Lung (tissue), 12 donors: ENCODE data around the gene ARG2. TPM values are rescaled to one million over a fixed set of nuclear protein-coding genes. Genes with fewer than 3 reads are reported as not detected.
A peak's percentile ranks its signal among the peaks of the same experiment; 100 is the strongest.

Experiments used
- ATAC-seq: fragments of 200-7000 bp; cut with Tn5 transposase; one replicate; pipeline ENCODE4 v1.9.1; 2020; ENCODE audit warnings: moderate number of reproducible peaks; ENCODE audit not compliant: insufficient read depth, low FRiP score
- DNase-seq, 3 donors: peaks; one replicate each; pipeline ENCODE4 v3.0.0-alpha.2; 2013 to 2017
- H3K27ac ChIP-seq, 2 donors: one replicate each; pipeline ENCODE4 v1.5.1; 2013; ENCODE audit warnings: mild to moderate bottlenecking in 2 of 2, moderate library complexity in 2 of 2, control low read depth in 1 of 2, inconsistent platforms in 1 of 2, low read depth in 1 of 2, low read length in 1 of 2
- H3K27me3 ChIP-seq, 3 donors: one replicate each; pipeline ENCODE4 v1.5.1; 2013; ENCODE audit warnings: low read length in 2 of 3; ENCODE audit not compliant: control insufficient read depth in 3 of 3, insufficient read depth in 3 of 3
- H3K36me3 ChIP-seq, 4 donors: one replicate each; pipeline ENCODE4 v1.5.1; 2013; ENCODE audit warnings: low read length in 4 of 4, mild to moderate bottlenecking in 1 of 4, moderate library complexity in 1 of 4; ENCODE audit not compliant: control insufficient read depth in 4 of 4, insufficient read depth in 4 of 4
- H3K4me1 ChIP-seq, 5 donors: one replicate each; pipeline ENCODE4 v1.5.1; 2013; ENCODE audit warnings: low read length in 5 of 5, mild to moderate bottlenecking in 2 of 5, moderate library complexity in 1 of 5; ENCODE audit not compliant: control insufficient read depth in 5 of 5, insufficient read depth in 5 of 5
- H3K4me3 ChIP-seq: one replicate; pipeline ENCODE4 v1.5.1; 2013; ENCODE audit warnings: mild to moderate bottlenecking, control low read depth, moderate library complexity
- H3K9ac ChIP-seq, 2 donors: one replicate each; pipeline ENCODE4 v1.5.1; 2013; ENCODE audit warnings: low read length in 2 of 2, control low read depth in 1 of 2; ENCODE audit not compliant: insufficient read depth in 1 of 2
- H3K9me3 ChIP-seq, 4 donors: one replicate each; pipeline ENCODE4 v1.5.1; 2013; ENCODE audit warnings: low read length in 3 of 4, mild to moderate bottlenecking in 1 of 4, moderate library complexity in 1 of 4; ENCODE audit not compliant: control insufficient read depth in 4 of 4, insufficient read depth in 3 of 4
- WGBS, 2 donors: extraction: QIAGEN DNeasy Blood & Tissue Kit; methylation state at CpG; one replicate each; pipeline ENCODE4 v1.1.7; 2013; 5-methylcytosine and 5-hydroxymethylcytosine counted together
- polyA plus RNA-seq, 2 donors: library from polyadenylated mRNA; stranded (reverse); fragments of 200-250 nt; gene quantifications; one replicate each; pipeline ENCODE4 v1.2.1, GENCODE V29; 2013
- total RNA-seq, 2 donors: library from RNA; depleted of rRNA in 1 of 2; stranded (reverse); fragments of >200 nt in 1 of 2; gene quantifications; one replicate each; pipeline ENCODE4 v1.2.1, GENCODE V29; 2014 to 2021
- TF ChIP-seq, protein P1 (sequence below): IDR thresholded peaks from 2 replicates; pipeline ENCODE4 v1.5.1; 2012; ENCODE audit warnings: mild to moderate bottlenecking; ENCODE audit errors: control extremely low read depth, extremely low read depth
- donor health status: control.
- donor health status: control.
- donor health status: Bipolar disorder and iron deficiency.
- donor health status: healthy.
- donor health status: DM: yes; HTN: yes; CAD: no.

ARG2 gene
- total and polyA plus RNA-seq, 4 donors, result 1.1 to 5.9 (median 5.0) TPM

DNA sequence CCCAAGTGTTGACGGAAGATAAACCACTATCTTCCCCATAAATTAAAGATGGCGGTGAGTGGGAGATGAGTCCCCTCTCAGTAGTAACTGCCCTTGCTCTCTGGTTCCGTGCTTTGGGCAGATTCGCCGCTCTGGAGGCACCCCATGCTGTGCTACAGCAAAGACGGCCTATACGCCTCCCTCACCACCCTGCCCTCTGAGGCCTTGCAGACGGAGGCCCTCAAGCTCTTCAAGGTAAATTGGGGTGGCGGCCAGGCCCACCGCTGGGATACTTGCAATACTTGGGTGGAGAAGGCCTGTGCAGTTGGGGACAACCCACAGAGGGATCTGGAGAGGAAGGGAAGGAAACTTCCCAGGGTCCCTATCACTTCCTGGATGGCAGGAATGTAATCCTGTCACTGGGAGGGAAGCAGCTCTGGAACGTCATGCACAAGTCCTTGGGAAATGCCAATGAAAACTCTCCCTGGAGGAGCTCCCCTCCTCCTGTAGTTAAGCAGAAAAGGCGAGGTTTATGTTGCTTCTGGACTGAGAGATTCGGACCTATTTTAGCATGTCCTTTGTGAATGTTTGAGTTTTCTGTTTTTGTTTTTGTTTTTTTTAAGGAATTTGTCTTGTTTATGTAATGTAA, 42.4 kb upstream of the ARG2 start:
- no peak overlapping the region for H3K27ac ChIP-seq
- ATAC-seq, result no peak
- TF ChIP-seq, protein P1, sequence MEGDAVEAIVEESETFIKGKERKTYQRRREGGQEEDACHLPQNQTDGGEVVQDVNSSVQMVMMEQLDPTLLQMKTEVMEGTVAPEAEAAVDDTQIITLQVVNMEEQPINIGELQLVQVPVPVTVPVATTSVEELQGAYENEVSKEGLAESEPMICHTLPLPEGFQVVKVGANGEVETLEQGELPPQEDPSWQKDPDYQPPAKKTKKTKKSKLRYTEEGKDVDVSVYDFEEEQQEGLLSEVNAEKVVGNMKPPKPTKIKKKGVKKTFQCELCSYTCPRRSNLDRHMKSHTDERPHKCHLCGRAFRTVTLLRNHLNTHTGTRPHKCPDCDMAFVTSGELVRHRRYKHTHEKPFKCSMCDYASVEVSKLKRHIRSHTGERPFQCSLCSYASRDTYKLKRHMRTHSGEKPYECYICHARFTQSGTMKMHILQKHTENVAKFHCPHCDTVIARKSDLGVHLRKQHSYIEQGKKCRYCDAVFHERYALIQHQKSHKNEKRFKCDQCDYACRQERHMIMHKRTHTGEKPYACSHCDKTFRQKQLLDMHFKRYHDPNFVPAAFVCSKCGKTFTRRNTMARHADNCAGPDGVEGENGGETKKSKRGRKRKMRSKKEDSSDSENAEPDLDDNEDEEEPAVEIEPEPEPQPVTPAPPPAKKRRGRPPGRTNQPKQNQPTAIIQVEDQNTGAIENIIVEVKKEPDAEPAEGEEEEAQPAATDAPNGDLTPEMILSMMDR, result no peak
- H3K9me3 ChIP-seq, result no peaks in the 10 kb centered on the region
- peak in 1 of 3 donors; percentile 27 for DNase-seq
- no peak overlapping the region for H3K4me3 ChIP-seq
- WGBS, 2 donors, result 82 to 83% methylated on average over 13 of the region's 13 CpGs
- no peak overlapping the region for H3K9ac ChIP-seq
- peaks cover 0 to 1% (median 0%) of the 10 kb centered on the region in 4 donors for H3K36me3 ChIP-seq
- H3K27me3 ChIP-seq, result no peaks in the 10 kb centered on the region
- no peaks in the 10 kb centered on the region for H3K4me1 ChIP-seq

DNA sequence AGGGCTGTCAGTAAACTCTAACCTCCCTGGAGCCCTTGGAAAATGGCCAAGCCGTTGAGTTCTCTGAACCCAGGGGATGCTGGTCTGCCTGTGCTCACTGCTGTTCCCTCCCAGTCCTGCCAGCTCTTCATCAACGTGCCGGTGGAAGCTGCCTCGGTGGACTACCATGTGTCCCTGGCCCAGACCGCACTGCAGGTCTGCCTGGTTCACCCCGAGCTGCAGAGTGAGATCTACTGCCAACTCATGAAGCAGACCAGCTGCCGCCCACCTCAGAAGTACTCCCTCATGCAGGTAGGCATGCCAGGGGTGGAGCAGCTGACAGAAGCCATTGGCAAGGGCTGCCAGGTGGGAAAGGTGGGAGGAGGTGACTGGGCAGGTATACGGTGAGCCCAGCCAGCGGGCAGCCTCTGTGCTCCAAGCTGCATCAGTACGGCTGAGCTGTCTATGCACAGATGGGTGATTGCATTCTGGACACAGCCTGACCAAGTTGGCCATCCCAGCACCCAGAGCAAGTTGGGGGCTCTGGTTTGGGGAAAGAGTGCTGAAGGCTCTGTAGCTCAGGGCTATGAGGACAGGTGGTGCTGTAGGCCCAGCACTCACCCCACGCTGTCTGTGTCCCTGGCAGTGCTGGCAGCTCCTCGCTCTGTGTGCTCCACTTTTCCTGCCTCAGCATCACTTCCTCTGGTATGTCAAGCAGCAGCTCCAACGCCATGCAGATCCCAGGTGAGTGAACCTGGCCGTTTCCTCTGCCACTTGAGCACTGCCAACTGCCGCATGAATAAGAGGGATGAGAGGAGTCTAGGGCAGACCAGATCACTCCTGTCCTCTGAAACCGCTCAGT, 41.6 kb upstream of the ARG2 start:
- Histone ChIP-seq H3K36me3 (peaks cover 0 to 1% (median 0%) of the 10 kb centered on the region in 4 donors), H3K9me3 (no peaks in the 10 kb centered on the region), H3K4me1 (no peaks in the 10 kb centered on the region), H3K27ac (no peak overlapping the region), H3K4me3 (no peak overlapping the region), H3K9ac (no peak overlapping the region), H3K27me3 (no peaks in the 10 kb centered on the region)
- no peak for ATAC-seq
- TF ChIP-seq, protein P1, result no peak
- peak in 1 of 3 donors; percentile 16 for DNase-seq
- 87 to 93% methylated on average over 16 of the region's 16 CpGs for WGBS, 2 donors

DNA sequence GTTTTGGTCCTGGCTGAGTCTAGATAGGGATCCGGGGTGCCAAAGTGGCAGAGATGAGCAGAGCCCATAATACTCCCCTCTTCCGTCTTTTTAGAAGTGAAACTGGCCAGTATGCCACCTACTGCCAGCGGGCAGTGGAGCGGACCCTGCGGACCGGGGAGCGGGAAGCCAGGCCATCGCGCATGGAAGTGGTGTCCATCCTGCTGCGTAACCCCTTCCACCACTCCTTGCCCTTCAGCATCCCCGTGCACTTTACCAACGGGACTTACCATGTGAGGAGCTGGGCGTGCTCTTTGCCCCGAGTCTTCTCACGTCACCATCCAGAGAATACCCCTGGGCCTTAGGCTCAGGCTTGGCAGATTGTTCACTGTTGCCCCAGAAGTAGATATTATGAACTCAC, 40.7 kb upstream of the ARG2 start:
- H3K27me3 ChIP-seq, result no peaks in the 10 kb centered on the region
- ATAC-seq (no peak), DNase-seq (no peak)
- no peak overlapping the region for H3K27ac ChIP-seq
- no peaks in the 10 kb centered on the region for H3K4me1 ChIP-seq
- H3K9ac ChIP-seq, result no peak overlapping the region
- WGBS, 2 donors, result 79 to 84% methylated on average over 15 of the region's 15 CpGs
- H3K9me3 ChIP-seq, result no peaks in the 10 kb centered on the region
- TF ChIP-seq, protein P1, result no peak
- no peak overlapping the region for H3K4me3 ChIP-seq
- peaks cover 0 to 1% (median 0%) of the 10 kb centered on the region in 4 donors for H3K36me3 ChIP-seq
